Endothelial cell of umbilical vein (primary cell): ENCODE results near the gene EXOC6.

ENCODE experiments used
- EZH2 ChIP-seq: IDR thresholded peaks from 2 replicates; pipeline ENCODE4 v1.6.1; 2012; ENCODE audit warnings: borderline replicate concordance, low read depth, mild to moderate bottlenecking, moderate library complexity, low read length, inconsistent platforms; ENCODE audit not compliant: severe bottlenecking
- FOS ChIP-seq: IDR thresholded peaks from 2 replicates; pipeline ENCODE4 v1.6.1; 2011; ENCODE audit warnings: mild to moderate bottlenecking, low read length, moderate library complexity, borderline replicate concordance; ENCODE audit not compliant: insufficient read depth
- GATA2 ChIP-seq: IDR thresholded peaks from 2 replicates; pipeline ENCODE4 v1.7.0; 2011; ENCODE audit warnings: low read depth, mild to moderate bottlenecking, moderate library complexity, mixed read lengths, low read length; ENCODE audit not compliant: insufficient read length, insufficient read depth
- JUN ChIP-seq: IDR thresholded peaks from 2 replicates; pipeline ENCODE4 v1.6.1; 2011; ENCODE audit warnings: borderline replicate concordance, low read depth; ENCODE audit not compliant: insufficient read length, insufficient read depth
- MYC ChIP-seq: IDR thresholded peaks from one replicate; pipeline ENCODE4 v1.6.1; 2011; ENCODE audit warnings: mild to moderate bottlenecking, low read depth, low read length
- POLR2A ChIP-seq: IDR thresholded peaks from 2 replicates; pipeline ENCODE4 v1.6.1; 2012; ENCODE audit warnings: low read depth, mild to moderate bottlenecking, control low read depth, low read length
- POLR2AphosphoS5 ChIP-seq: IDR thresholded peaks from 2 replicates; pipeline ENCODE4 v1.6.1; 2012; ENCODE audit warnings: low read depth, mild to moderate bottlenecking, control low read depth, low read length, moderate library complexity; ENCODE audit not compliant: insufficient read depth
- TF ChIP-seq, protein P1 (sequence below), 2 donors: IDR thresholded peaks; 1 replicate in 1 of 2; 2 replicates in 1 of 2; pipeline ENCODE4 v1.5.1; 2011; ENCODE audit warnings: low read length in 2 of 2, mild to moderate bottlenecking in 2 of 2, moderate library complexity in 2 of 2, control low read depth in 1 of 2, inconsistent platforms in 1 of 2, low read depth in 1 of 2; ENCODE audit not compliant: insufficient read depth in 1 of 2; ENCODE audit errors: extremely low read depth in 1 of 2
- TF ChIP-seq, protein P2 (sequence below): IDR thresholded peaks from 2 replicates; pipeline ENCODE4 v1.6.1; 2011; ENCODE audit not compliant: insufficient read depth, insufficient read length

- no peak for TF ChIP-seq POLR2AphosphoS5
- TF ChIP-seq, protein P1, sequence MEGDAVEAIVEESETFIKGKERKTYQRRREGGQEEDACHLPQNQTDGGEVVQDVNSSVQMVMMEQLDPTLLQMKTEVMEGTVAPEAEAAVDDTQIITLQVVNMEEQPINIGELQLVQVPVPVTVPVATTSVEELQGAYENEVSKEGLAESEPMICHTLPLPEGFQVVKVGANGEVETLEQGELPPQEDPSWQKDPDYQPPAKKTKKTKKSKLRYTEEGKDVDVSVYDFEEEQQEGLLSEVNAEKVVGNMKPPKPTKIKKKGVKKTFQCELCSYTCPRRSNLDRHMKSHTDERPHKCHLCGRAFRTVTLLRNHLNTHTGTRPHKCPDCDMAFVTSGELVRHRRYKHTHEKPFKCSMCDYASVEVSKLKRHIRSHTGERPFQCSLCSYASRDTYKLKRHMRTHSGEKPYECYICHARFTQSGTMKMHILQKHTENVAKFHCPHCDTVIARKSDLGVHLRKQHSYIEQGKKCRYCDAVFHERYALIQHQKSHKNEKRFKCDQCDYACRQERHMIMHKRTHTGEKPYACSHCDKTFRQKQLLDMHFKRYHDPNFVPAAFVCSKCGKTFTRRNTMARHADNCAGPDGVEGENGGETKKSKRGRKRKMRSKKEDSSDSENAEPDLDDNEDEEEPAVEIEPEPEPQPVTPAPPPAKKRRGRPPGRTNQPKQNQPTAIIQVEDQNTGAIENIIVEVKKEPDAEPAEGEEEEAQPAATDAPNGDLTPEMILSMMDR (IDR thresholded peaks at IDR 0.05; ENCODE audit: extremely low read depth in 1 of 2, insufficient read depth in 1 of 2, low read depth in 1 of 2, low read length in 2 of 2), result no peak
- TF ChIP-seq MYC, result no peak
- TF ChIP-seq, protein P2, sequence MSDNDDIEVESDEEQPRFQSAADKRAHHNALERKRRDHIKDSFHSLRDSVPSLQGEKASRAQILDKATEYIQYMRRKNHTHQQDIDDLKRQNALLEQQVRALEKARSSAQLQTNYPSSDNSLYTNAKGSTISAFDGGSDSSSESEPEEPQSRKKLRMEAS, result no peak
- no peak for TF ChIP-seq FOS
- no peak for TF ChIP-seq POLR2A
- no peak for TF ChIP-seq EZH2
- no peak for TF ChIP-seq JUN
- no peak for TF ChIP-seq GATA2
These were observed 98.2 kb downstream of the EXOC6 start for GRCh38 chr10:92946491-92946890.
